ENCODE results near the gene FBXO47.
A peak's percentile ranks its signal among the peaks of the same experiment; 100 is the strongest.
"Not testable (repeated sequence)": the region's sequence is repeated elsewhere in the genome, so short reads cannot be mapped to it uniquely, and the experiment has no call there.

Gene FBXO47

GRCh38 chr17:38921756-38922411 is 45.3 kb downstream of the FBXO47 start:
- DNase-seq (ENCODE audit: low spot score), result no peak

- no peak for DNase-seq (ENCODE audit: low spot score)
Measured at GRCh38 chr17:38920374-38921291, 46.6 kb downstream of the FBXO47 start.

- no peak for DNase-seq (ENCODE audit: low spot score)
Measured at GRCh38 chr17:38919316-38920078, 47.7 kb downstream of the FBXO47 start.

GRCh38 chr17:38918916-38919315 is 48.3 kb downstream of the FBXO47 start:
- no peak for DNase-seq (ENCODE audit: low spot score)

- no peak for DNase-seq (ENCODE audit: low spot score)
Measured at GRCh38 chr17:38918129-38918913, 48.9 kb downstream of the FBXO47 start.

- no peak for DNase-seq (ENCODE audit: low spot score)
Measured at GRCh38 chr17:38917259-38917658, 49.9 kb downstream of the FBXO47 start.

GRCh38 chr17:38916771-38917170 is 50.4 kb downstream of the FBXO47 start:
- no peak for DNase-seq (ENCODE audit: low spot score)

- DNase-seq (ENCODE audit: low spot score), result no peak
Measured at GRCh38 chr17:38915639-38915995, 51.6 kb downstream of the FBXO47 start.

GRCh38 chr17:38914741-38915638 is 52.2 kb downstream of the FBXO47 start:
- DNase-seq (ENCODE audit: low spot score), result no peak

- DNase-seq (ENCODE audit: low spot score), result no peak
Measured at GRCh38 chr17:38912221-38912813, 54.9 kb downstream of the FBXO47 start.

GRCh38 chr17:38911731-38912081 is 55.5 kb downstream of the FBXO47 start:
- not testable (repeated sequence) for DNase-seq (ENCODE audit: low spot score)

GRCh38 chr17:38911081-38911730 is 56.0 kb downstream of the FBXO47 start:
- DNase-seq (ENCODE audit: low spot score), result no peak

GRCh38 chr17:38910325-38910724 is 56.9 kb downstream of the FBXO47 start:
- peak; percentile 6 for DNase-seq (ENCODE audit: low spot score)

GRCh38 chr17:38908676-38909181 is 58.5 kb downstream of the FBXO47 start:
- DNase-seq (ENCODE audit: low spot score), result no peak

GRCh38 chr17:38907930-38908675 is 59.1 kb downstream of the FBXO47 start:
- DNase-seq (ENCODE audit: low spot score), result no peak

GRCh38 chr17:38906460-38907228 is 60.6 kb downstream of the FBXO47 start:
- no peak for DNase-seq (ENCODE audit: low spot score)

GRCh38 chr17:38905375-38905774 is 61.8 kb downstream of the FBXO47 start:
- DNase-seq (ENCODE audit: low spot score), result no peak

- DNase-seq (ENCODE audit: low spot score), result no peak
Measured at GRCh38 chr17:38904892-38905291, 62.3 kb downstream of the FBXO47 start.
